Measurements from ENCODE around the gene CCL14. TPM values are rescaled to one million over a fixed set of nuclear protein-coding genes. Genes with fewer than 3 reads are reported as not detected.

The CCL14 gene
- total and polyA plus RNA-seq, 2 of the 13 experiments (the other 11 are each of a cell fraction or from before 2014, with no cell fraction given), result 1.1 to 1.7 TPM

DNA sequence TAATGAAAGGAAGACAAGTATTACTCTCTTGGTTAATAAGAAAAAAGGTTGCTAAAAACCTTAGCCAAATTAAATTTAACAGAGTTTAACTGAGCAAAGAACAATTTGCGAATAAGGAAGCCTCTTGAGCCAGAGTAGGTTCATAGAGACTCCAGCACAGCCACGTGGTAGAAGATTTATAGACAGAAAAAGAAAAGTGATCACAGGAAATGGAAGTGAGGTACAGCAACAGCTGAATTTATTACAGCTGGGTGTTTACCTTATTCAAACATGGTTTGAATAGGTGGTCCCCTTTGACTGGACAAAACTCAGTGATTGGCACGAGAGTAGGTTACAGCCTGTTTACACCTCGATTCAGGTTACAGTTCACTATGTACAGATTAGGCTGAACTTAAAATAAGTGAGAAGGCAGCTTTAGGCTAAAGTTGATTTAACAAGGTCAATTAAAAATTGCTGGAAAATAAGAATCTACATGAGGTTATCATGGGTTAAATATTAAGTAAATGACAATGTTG is 18.1 kb upstream of the CCL14 start:
- Histone ChIP-seq H3K27me3 (ENCODE audit: control insufficient read depth in 1 of 2, insufficient read depth in 2 of 2, low read length in 2 of 2) (no peaks in the 10 kb centered on the region; a peak in 1 of 5 replicates), H3K4me3 (replicated peaks in 1 of 3; ENCODE audit: insufficient read depth in 1 of 3, low read depth in 2 of 3, low read length in 3 of 3) (no peak overlapping the region), H4K20me1 (ENCODE audit: insufficient read depth, low read length) (no peaks in the 10 kb centered on the region), H2AFZ (ENCODE audit: low read length) (no peak overlapping the region), H3K4me2 (ENCODE audit: low read depth, low read length) (0 out of 2 replicates have a peak overlapping the region, but pooled peaks have one; percentile 5), H3K9ac (ENCODE audit: insufficient read depth, low read depth, low read length) (no peak overlapping the region), H3K9me3 (ENCODE audit: low read length) (peaks cover 3% of the 10 kb centered on the region; the same call in 1 of the 2 replicates), H3K27ac (ENCODE audit: extremely low read length, insufficient read depth, low read length) (no peak overlapping the region), H3K4me1 (ENCODE audit: insufficient read depth, low read length) (peaks cover 82% of the 10 kb centered on the region), H3K79me2 (ENCODE audit: insufficient read depth, low read length) (peaks cover 12% of the 10 kb centered on the region), H3K36me3 (replicated peaks in 1 of 2; ENCODE audit: control insufficient read depth in 1 of 2, insufficient read depth in 2 of 2, low read length in 2 of 2) (no peaks in the 10 kb centered on the region)
- 72% methylated on average over 4 of the region's 4 CpGs for WGBS (ENCODE audit: low lambda C conversion rate)
- ChIA-PET POLR2A (interaction anchor here (1.0 to 5.0 kb wide), 4 partner anchors 13 to 32 kb away, joined by 3 to 45 read pairs (median 25); partner anchors contain the start of gene CCL16), CTCF (ENCODE audit: low intra/inter-chr PET ratio, low total read pairs) (no interaction called here)
- in situ Hi-C loops (cut with HindIII; ENCODE audit: extremely low pct_ligation_motif_present, low pct_unique_long_range_greater_than_20kb) (loop anchor here (5.0 to 10.0 kb wide), 2 partner anchors 32 to 60 kb away; partner anchors contain the start of gene CCL18), intact Hi-C loops (cut with micrococcal nuclease; ENCODE audit: unreplicated experiment) (loop anchor here (5.0 kb wide), 1 partner anchor 172 kb away; no protein-coding TSS in a partner anchor)
- no peak for ATAC-seq
- no TSS peak for BruUV-seq (replicated peaks)
- TF ChIP-seq FOXA1 (IDR thresholded peaks at IDR 0.05), result no peak
- TF ChIP-seq FOXA1 (CRISPR knock-in tag; IDR thresholded peaks at IDR 0.05), result 0 out of 2 replicates have a peak, but pooled peaks have one; percentile 18
- no peak for TF ChIP-seq CBX5 (CRISPR knock-in tag; IDR thresholded peaks at IDR 0.05; ENCODE audit: borderline replicate concordance)
- no peak for FAIRE-seq
- DNase-seq (ENCODE audit: low spot score), result no peak

DNA sequence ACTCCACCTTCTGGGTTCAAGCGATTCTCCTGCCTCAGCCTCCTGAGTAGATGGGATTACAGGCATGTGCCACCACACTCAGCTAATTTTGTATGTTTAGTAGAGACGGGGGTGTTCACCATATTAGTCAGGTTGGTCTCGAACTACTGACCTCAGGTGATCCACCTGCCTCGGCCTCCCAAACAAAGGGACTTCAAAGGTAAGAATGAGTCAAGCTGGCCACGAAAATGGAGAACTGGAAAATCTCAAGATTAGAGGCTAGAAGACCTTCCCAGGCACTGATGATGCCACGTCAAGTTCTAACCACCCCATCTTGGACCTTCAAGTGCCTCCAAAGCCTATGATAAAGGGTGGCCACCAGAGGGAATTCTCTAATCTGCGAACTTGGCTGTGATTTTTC is 16.1 kb upstream of the CCL14 start:
- Histone ChIP-seq H3K9ac (ENCODE audit: insufficient read depth, low read depth, low read length) (no peak overlapping the region), H3K9me3 (ENCODE audit: low read length) (no peaks in the 10 kb centered on the region), H3K4me2 (ENCODE audit: low read depth, low read length) (peak overlapping the region; percentile 91), H4K20me1 (ENCODE audit: insufficient read depth, low read length) (no peaks in the 10 kb centered on the region), H3K27ac (ENCODE audit: extremely low read length, insufficient read depth, low read length) (peak overlapping the region; percentile 88), H3K27me3 (ENCODE audit: control insufficient read depth in 1 of 2, insufficient read depth in 2 of 2, low read length in 2 of 2) (no peaks in the 10 kb centered on the region; a peak in 1 of 5 replicates), H3K36me3 (replicated peaks in 1 of 2; ENCODE audit: control insufficient read depth in 1 of 2, insufficient read depth in 2 of 2, low read length in 2 of 2) (peaks cover 5 to 9% of the 10 kb centered on the region in 2 experiments; a peak in 4 of 5 replicates), H3K79me2 (ENCODE audit: insufficient read depth, low read length) (peaks cover 12% of the 10 kb centered on the region), H3K4me3 (replicated peaks in 1 of 3; ENCODE audit: insufficient read depth in 1 of 3, low read depth in 2 of 3, low read length in 3 of 3) (no peak overlapping the region), H3K4me1 (ENCODE audit: insufficient read depth, low read length) (peaks cover 75% of the 10 kb centered on the region), H2AFZ (ENCODE audit: low read length) (no peak overlapping the region)
- POLR2A ChIA-PET, result interaction anchor here (3.3 to 5.0 kb wide), 3 partner anchors 22 to 30 kb away, joined by 9 to 45 read pairs (median 41); partner anchors contain the start of gene CCL16
- intact Hi-C loops (cut with micrococcal nuclease; ENCODE audit: unreplicated experiment), result loop anchor here (5.0 kb wide), 1 partner anchor 170 kb away; no protein-coding TSS in a partner anchor
- CTCF ChIA-PET (ENCODE audit: low intra/inter-chr PET ratio, low total read pairs), result no interaction called here
- no peak for FAIRE-seq
- ATAC-seq, result no peak
- no TSS peak for BruUV-seq (replicated peaks)
- DNase-seq (ENCODE audit: low spot score), result no peak
- WGBS (ENCODE audit: low lambda C conversion rate), result 93% methylated on average over 7 of the region's 7 CpGs
- in situ Hi-C loops (cut with HindIII; ENCODE audit: extremely low pct_ligation_motif_present, low pct_unique_long_range_greater_than_20kb), result loop anchor here (10.0 kb wide), 1 partner anchor 62 kb away; the partner anchor contains the start of gene CCL18
- TF ChIP-seq ZFP62 (CRISPR knock-in tag; IDR thresholded peaks at IDR 0.05) (no peak), ZNF335 (CRISPR knock-in tag; IDR thresholded peaks at IDR 0.05) (no peak), FOXP1 (IDR thresholded peaks at IDR 0.05) (no peak), FOXP1 (CRISPR knock-in tag; IDR thresholded peaks at IDR 0.05) (no peak), ZFYVE20 (CRISPR knock-in tag; IDR thresholded peaks at IDR 0.05; ENCODE audit: borderline replicate concordance, low read depth) (no peak), RORA (CRISPR knock-in tag; IDR thresholded peaks at IDR 0.05) (no peak)
- TF ChIP-seq, protein P1, sequence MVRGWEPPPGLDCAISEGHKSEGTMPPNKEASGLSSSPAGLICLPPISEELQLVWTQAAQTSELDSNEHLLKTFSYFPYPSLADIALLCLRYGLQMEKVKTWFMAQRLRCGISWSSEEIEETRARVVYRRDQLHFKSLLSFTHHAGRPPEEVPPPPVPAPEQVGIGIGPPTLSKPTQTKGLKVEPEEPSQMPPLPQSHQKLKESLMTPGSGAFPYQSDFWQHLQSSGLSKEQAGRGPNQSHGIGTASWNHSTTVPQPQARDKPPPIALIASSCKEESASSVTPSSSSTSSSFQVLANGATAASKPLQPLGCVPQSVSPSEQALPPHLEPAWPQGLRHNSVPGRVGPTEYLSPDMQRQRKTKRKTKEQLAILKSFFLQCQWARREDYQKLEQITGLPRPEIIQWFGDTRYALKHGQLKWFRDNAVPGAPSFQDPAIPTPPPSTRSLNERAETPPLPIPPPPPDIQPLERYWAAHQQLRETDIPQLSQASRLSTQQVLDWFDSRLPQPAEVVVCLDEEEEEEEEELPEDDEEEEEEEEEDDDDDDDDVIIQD (CRISPR knock-in tag; IDR thresholded peaks at IDR 0.05; ENCODE audit: low read depth), result no peak
- TF ChIP-seq, protein P2, sequence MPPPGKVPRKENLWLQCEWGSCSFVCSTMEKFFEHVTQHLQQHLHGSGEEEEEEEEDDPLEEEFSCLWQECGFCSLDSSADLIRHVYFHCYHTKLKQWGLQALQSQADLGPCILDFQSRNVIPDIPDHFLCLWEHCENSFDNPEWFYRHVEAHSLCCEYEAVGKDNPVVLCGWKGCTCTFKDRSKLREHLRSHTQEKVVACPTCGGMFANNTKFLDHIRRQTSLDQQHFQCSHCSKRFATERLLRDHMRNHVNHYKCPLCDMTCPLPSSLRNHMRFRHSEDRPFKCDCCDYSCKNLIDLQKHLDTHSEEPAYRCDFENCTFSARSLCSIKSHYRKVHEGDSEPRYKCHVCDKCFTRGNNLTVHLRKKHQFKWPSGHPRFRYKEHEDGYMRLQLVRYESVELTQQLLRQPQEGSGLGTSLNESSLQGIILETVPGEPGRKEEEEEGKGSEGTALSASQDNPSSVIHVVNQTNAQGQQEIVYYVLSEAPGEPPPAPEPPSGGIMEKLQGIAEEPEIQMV (CRISPR knock-in tag; IDR thresholded peaks at IDR 0.05; ENCODE audit: low read depth), result no peak
- TF ChIP-seq, protein P3, sequence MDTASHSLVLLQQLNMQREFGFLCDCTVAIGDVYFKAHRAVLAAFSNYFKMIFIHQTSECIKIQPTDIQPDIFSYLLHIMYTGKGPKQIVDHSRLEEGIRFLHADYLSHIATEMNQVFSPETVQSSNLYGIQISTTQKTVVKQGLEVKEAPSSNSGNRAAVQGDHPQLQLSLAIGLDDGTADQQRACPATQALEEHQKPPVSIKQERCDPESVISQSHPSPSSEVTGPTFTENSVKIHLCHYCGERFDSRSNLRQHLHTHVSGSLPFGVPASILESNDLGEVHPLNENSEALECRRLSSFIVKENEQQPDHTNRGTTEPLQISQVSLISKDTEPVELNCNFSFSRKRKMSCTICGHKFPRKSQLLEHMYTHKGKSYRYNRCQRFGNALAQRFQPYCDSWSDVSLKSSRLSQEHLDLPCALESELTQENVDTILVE (CRISPR knock-in tag; IDR thresholded peaks at IDR 0.05), result no peak
- TF ChIP-seq, protein P4, sequence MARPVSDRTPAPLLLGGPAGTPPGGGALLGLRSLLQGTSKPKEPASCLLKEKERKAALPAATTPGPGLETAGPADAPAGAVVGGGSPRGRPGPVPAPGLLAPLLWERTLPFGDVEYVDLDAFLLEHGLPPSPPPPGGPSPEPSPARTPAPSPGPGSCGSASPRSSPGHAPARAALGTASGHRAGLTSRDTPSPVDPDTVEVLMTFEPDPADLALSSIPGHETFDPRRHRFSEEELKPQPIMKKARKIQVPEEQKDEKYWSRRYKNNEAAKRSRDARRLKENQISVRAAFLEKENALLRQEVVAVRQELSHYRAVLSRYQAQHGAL (CRISPR knock-in tag; IDR thresholded peaks at IDR 0.05; ENCODE audit: not compliant biosample characterization), result no peak
